Measurements from ENCODE around the gene MFN2.
"Not testable (repeated sequence)": the region's sequence is repeated elsewhere in the genome, so short reads cannot be mapped to it uniquely, and the experiment has no call there.

Gene MFN2

DNA sequence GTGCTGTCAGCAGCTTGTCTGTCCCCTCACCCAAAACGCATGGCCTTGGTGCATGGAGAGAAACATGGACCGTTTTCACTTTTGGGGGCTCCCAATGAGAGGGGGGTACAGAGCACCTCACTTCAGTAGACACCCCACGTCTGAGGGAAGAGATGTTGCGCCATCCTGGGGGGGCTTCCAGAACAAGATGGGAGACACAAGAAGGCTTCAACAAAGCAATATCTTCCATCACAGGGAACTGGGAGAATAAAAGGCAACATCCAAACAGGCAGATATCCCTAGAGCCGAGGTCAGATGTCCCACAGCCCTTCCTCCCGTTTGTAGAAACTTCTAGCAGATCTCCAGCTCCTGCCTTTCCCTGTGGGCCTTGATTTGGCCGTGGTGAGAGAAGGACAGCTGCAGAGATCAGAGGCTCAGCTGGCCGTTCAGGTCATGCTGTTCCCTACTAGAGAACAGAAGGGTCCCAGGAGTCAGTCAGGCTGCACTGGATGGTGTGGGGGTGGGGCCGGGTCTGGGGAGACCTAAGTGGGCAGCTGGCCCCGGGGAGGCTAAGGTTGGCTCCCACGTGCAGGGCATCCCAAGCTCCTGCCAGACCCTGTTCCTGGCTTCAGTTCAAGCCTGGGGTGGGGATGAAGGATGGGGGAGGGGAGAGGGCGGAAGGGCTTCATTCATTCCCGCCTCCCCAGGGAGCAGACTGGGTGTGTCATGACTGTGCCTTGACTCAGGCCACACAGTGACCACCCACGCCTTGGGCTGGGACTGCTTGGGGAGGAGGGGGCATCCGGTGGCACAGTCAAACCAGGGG is 41.3 kb upstream of the MFN2 start:
- no peak for DNase-seq (ENCODE audit: low spot score)
- TF ChIP-seq, protein P1, sequence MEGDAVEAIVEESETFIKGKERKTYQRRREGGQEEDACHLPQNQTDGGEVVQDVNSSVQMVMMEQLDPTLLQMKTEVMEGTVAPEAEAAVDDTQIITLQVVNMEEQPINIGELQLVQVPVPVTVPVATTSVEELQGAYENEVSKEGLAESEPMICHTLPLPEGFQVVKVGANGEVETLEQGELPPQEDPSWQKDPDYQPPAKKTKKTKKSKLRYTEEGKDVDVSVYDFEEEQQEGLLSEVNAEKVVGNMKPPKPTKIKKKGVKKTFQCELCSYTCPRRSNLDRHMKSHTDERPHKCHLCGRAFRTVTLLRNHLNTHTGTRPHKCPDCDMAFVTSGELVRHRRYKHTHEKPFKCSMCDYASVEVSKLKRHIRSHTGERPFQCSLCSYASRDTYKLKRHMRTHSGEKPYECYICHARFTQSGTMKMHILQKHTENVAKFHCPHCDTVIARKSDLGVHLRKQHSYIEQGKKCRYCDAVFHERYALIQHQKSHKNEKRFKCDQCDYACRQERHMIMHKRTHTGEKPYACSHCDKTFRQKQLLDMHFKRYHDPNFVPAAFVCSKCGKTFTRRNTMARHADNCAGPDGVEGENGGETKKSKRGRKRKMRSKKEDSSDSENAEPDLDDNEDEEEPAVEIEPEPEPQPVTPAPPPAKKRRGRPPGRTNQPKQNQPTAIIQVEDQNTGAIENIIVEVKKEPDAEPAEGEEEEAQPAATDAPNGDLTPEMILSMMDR (IDR thresholded peaks at IDR 0.05; ENCODE audit: borderline replicate concordance, control extremely low read depth, extremely low read depth, insufficient read depth, missing control alignments), result no peak
- in situ Hi-C loops (cut with MboI; ENCODE audit: low sequenced_read_pairs, unreplicated experiment), result no loop called here

DNA sequence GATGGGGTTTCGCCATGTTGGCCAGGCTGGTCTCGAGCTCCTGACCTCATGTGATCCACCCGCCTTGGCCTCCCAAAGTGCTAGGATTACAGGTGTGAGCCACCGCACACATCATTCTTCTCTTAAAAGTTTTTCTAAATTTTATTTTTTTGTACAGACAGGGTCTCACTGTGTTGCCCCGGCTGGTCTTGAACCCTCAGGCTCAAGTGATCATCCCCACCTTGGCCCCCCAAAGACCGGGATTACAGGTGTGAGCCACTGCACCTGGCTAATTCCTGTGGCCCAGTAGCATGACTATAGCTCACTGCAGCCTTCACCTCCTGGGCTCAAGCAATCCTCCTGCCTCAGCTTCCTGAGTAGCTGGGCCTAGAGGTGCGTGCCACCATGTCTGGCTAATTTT is 40.5 kb upstream of the MFN2 start:
- in situ Hi-C loops (cut with MboI; ENCODE audit: low sequenced_read_pairs, unreplicated experiment), result not testable (repeated sequence)

DNA sequence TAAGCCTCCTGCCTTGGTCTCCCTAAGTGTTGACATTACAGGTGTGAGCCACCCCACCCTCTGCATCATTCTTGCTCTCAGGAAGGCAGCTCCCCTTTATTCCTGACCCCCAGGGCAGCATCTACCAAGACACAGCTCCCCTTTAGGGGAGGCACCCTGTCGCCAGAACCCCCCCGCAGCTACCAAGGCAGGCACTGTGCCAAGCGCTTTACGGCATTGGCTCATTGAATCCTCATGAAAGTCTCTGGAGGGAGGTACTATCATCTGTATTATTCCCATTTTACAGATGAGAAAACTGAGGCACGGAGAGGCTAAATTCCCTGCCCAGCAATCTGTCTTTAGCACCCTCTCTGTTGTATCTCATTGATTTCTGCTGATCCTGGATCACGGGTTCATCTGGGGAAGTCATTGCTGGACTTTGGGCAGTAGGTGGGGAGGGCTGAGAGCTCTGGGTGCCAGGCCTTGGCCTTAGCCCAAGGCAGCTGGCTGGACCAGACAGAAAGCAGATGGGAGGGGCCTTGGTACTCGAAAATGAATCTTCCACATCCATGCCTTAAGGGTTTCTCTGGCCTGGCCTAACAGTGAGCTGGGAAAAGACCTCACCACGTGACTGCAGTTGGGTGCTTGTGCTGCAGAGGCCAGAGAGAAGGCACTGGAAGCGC is 39.9 kb upstream of the MFN2 start:
- in situ Hi-C loops (cut with MboI; ENCODE audit: low sequenced_read_pairs, unreplicated experiment), result no loop called here
- TF ChIP-seq, protein P1 (IDR thresholded peaks at IDR 0.05; ENCODE audit: borderline replicate concordance, control extremely low read depth, extremely low read depth, insufficient read depth, missing control alignments), result no peak
- no peak for DNase-seq (ENCODE audit: low spot score)

More for the DNA sequence above, 40.5 kb upstream of the MFN2 start:
- not testable (repeated sequence) for DNase-seq (ENCODE audit: low spot score)

DNA sequence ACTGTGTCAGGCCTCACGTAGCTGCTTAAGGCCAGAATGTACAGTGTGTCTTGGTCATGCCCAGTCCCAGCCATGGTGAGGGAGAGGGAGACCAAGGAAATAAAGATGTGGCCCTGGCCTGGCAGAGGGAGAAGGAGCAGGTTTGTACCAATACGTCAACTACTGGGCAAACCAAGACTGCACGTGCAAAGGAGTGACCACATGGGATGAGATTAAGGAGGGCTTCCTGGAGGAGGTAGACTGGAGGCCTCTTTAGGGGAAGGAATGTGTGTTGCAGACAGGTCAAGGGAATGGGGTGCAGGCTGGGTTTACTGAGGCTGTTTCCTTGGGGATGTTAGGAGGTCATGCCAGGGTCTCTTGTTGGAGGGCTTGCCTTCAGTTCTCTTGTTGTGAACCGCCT is 38.0 kb upstream of the MFN2 start:
- TF ChIP-seq, protein P1 (IDR thresholded peaks at IDR 0.05; ENCODE audit: borderline replicate concordance, control extremely low read depth, extremely low read depth, insufficient read depth, missing control alignments), result no peak
- no peak for DNase-seq (ENCODE audit: low spot score)
- in situ Hi-C loops (cut with MboI; ENCODE audit: low sequenced_read_pairs, unreplicated experiment), result no loop called here

DNA sequence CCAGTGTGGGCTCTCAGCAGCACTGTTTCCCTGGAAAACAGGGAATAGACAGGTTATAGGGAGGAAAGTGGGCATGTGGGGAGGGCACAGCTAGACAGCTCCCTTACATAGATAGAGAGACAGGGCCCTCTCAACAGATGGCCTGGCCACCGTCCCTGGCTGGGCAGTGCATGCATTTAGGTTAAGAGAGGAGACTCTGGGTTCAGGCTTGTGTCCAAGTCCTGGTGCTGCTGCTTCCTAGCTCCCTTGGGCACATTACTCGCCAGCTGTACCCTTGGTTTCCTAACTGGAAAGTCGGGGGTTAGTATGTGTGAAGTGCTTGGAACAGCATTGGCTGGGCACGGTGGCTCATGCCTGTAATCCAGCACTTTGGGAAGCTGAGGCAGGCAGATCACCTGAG is 36.6 kb upstream of the MFN2 start:
- in situ Hi-C loops (cut with MboI; ENCODE audit: low sequenced_read_pairs, unreplicated experiment), result no loop called here
- TF ChIP-seq, protein P1 (IDR thresholded peaks at IDR 0.05; ENCODE audit: borderline replicate concordance, control extremely low read depth, extremely low read depth, insufficient read depth, missing control alignments), result no peak
- DNase-seq (ENCODE audit: low spot score), result no peak

DNA sequence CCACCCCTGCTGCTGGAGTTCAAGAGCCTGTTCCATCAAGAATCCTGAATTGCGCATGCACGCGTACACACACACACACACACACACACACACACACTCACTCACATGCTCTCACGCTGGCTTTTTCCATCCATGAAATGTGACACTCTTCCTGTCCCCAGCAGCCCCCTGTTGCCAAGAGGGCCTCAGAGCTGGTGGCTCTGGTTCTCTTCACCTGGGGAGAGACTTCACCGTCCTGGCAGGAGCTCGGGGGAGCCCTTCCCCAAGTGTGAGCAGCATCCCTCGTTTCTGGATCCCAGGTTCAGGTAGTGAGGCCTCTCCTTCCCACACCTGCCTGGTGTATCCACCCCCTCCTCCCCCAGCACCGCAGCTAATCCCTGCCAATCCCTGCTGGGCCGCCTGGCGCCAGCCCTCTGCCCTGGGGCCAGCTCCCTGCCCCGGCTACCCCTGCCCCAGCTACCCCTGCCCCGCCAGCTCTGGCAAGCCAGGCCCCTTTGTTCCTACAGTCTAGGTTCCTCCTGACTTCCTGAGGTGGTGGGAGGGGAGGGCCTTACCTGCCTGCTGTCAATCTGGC is 35.8 kb upstream of the MFN2 start:
- DNase-seq (ENCODE audit: low spot score), result no peak
- TF ChIP-seq, protein P1 (IDR thresholded peaks at IDR 0.05; ENCODE audit: borderline replicate concordance, control extremely low read depth, extremely low read depth, insufficient read depth, missing control alignments), result no peak
- in situ Hi-C loops (cut with MboI; ENCODE audit: low sequenced_read_pairs, unreplicated experiment), result no loop called here

DNA sequence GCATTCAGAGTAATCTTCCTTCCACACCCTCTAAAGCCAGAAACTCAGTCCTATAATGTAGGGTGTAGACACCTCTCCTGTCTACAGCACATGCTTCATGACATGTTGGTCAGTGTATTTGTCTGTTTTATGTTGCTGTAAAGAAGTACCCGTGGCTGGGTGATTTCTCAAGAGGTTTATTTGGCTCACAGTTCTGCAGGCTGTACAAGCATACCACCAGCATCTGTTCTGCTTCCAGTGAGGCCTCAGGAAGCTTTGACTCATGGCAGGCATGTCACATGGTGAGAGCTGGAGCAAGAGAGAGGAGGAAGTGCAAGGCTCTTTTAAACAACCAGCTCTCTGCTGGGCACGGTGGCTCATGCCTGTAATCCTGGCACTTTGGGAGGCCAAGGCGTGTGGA is 33.6 kb upstream of the MFN2 start:
- DNase-seq (ENCODE audit: low spot score), result no peak
- in situ Hi-C loops (cut with MboI; ENCODE audit: low sequenced_read_pairs, unreplicated experiment), result no loop called here
- TF ChIP-seq, protein P1 (IDR thresholded peaks at IDR 0.05; ENCODE audit: borderline replicate concordance, control extremely low read depth, extremely low read depth, insufficient read depth, missing control alignments), result no peak

All from GM13976 (cell line).